ENCODE measurements around the gene SPINT2. TPM values are rescaled to one million over a fixed set of nuclear protein-coding genes. Genes with fewer than 3 reads are reported as not detected.

Gene SPINT2
- total RNA-seq, 4 donors from 2014 or later: 158 to 1,321 (median 873) TPM

- Histone ChIP-seq H3K36me3 (no peaks in the 10 kb centered on the region), H3K4me3 (no peak overlapping the region), H3K4me1 (peaks cover 0 to 54% (median 0%) of the 10 kb centered on the region in 4 donors), H3K9me3 (no peaks in the 10 kb centered on the region), H3K27me3 (no peaks in the 10 kb centered on the region), H3K27ac (peak overlapping the region in 2 of 4 donors; percentile 48 to 65)
- TF ChIP-seq POLR2A (IDR thresholded peaks at IDR 0.05) (no peak), CTCF (IDR thresholded peaks at IDR 0.05) (no peak)
- no peak for DNase-seq
Measured at GRCh38 chr19:38247126-38247525, 17.2 kb upstream of the SPINT2 start.

- Histone ChIP-seq H3K4me3 (no peak overlapping the region), H3K9me3 (no peaks in the 10 kb centered on the region), H3K36me3 (no peaks in the 10 kb centered on the region), H3K27me3 (no peaks in the 10 kb centered on the region), H3K27ac (peak overlapping the region in 2 of 4 donors; percentile 65 to 85), H3K4me1 (peaks cover 0 to 54% (median 0%) of the 10 kb centered on the region in 4 donors)
- no peak for TF ChIP-seq CTCF (IDR thresholded peaks at IDR 0.05)
- no peak for DNase-seq
Measured at GRCh38 chr19:38247734-38248268, 16.6 kb upstream of the SPINT2 start.

GRCh38 chr19:38248421-38248820 lies 16.0 kb upstream of the SPINT2 start:
- TF ChIP-seq CTCF (IDR thresholded peaks at IDR 0.05): no peak
- Histone ChIP-seq H3K36me3 (no peaks in the 10 kb centered on the region), H3K4me1 (peaks cover 0 to 51% (median 0%) of the 10 kb centered on the region in 4 donors), H3K27me3 (no peaks in the 10 kb centered on the region), H3K4me3 (no peak overlapping the region), H3K9me3 (no peaks in the 10 kb centered on the region), H3K27ac (peak overlapping the region in 3 of 4 donors; percentile 27 to 85 (median 65))
- peak in 2 of 3 donors; percentile 65 to 71 for DNase-seq

- Histone ChIP-seq H3K27ac (peak overlapping the region; percentile 55 to 95 (median 78)), H3K36me3 (no peaks in the 10 kb centered on the region), H3K4me3 (no peak overlapping the region), H3K9me3 (no peaks in the 10 kb centered on the region), H3K27me3 (no peaks in the 10 kb centered on the region), H3K4me1 (peaks cover 0 to 39% (median 0%) of the 10 kb centered on the region in 4 donors)
- DNase-seq: no peak
- TF ChIP-seq POLR2A (IDR thresholded peaks at IDR 0.05) (no peak), CTCF (IDR thresholded peaks at IDR 0.05) (no peak)
Measured at GRCh38 chr19:38250428-38250820, 13.9 kb upstream of the SPINT2 start.

GRCh38 chr19:38250821-38251563 lies 13.4 kb upstream of the SPINT2 start:
- peak in 1 of 2 donors; percentile 43 for TF ChIP-seq POLR2A (IDR thresholded peaks at IDR 0.05)
- TF ChIP-seq CTCF (IDR thresholded peaks at IDR 0.05): no peak
- Histone ChIP-seq H3K27ac (peak overlapping the region; percentile 55 to 95 (median 78)), H3K36me3 (no peaks in the 10 kb centered on the region), H3K4me3 (peak overlapping the region in 2 of 4 donors; percentile 8 to 58), H3K4me1 (peaks cover 0 to 39% (median 0%) of the 10 kb centered on the region in 4 donors), H3K9me3 (no peaks in the 10 kb centered on the region), H3K27me3 (no peaks in the 10 kb centered on the region)
- DNase-seq: peak in 2 of 3 donors; percentile 73 to 87

Measured in Peyer's patch (tissue), 4 donors.